PFSK-1 (cell line): ENCODE results near the gene CYBRD1.

Experiments
- FOXP2 ChIP-seq: optimal IDR thresholded peaks from 2 replicates; pipeline ENCODE3; 2011; ENCODE audit warnings: borderline replicate concordance, control low read depth, inconsistent platforms; ENCODE audit not compliant: insufficient read depth; ENCODE audit errors: extremely low read length, extremely low read depth
- POLR2AphosphoS5 ChIP-seq: IDR thresholded peaks from 2 replicates; pipeline ENCODE4 v1.6.1; 2012; ENCODE audit warnings: low read depth, mild to moderate bottlenecking, control low read depth, low read length, moderate library complexity
- SIN3A ChIP-seq: IDR thresholded peaks from 2 replicates; pipeline ENCODE4 v1.6.1; 2012; ENCODE audit warnings: mild to moderate bottlenecking, low read length, moderate library complexity, borderline replicate concordance; ENCODE audit not compliant: insufficient read depth
- TAF1 ChIP-seq: IDR thresholded peaks from 2 replicates; pipeline ENCODE4 v1.6.1; 2012; ENCODE audit warnings: low read length, control low read depth, borderline replicate concordance; ENCODE audit not compliant: insufficient read depth
- TF ChIP-seq, protein P1 (sequence below), 2 experiments: IDR thresholded peaks; 2 replicates each; pipeline versions ENCODE4 v1.6.1 to v1.8.0; 2011 to 2012; ENCODE audit warnings: low read depth in 2 of 2, low read length in 2 of 2, control low read depth in 1 of 2, inconsistent platforms in 1 of 2, mild to moderate bottlenecking in 1 of 2, moderate library complexity in 1 of 2; ENCODE audit not compliant: insufficient read depth in 1 of 2

CYBRD1 gene

DNA sequence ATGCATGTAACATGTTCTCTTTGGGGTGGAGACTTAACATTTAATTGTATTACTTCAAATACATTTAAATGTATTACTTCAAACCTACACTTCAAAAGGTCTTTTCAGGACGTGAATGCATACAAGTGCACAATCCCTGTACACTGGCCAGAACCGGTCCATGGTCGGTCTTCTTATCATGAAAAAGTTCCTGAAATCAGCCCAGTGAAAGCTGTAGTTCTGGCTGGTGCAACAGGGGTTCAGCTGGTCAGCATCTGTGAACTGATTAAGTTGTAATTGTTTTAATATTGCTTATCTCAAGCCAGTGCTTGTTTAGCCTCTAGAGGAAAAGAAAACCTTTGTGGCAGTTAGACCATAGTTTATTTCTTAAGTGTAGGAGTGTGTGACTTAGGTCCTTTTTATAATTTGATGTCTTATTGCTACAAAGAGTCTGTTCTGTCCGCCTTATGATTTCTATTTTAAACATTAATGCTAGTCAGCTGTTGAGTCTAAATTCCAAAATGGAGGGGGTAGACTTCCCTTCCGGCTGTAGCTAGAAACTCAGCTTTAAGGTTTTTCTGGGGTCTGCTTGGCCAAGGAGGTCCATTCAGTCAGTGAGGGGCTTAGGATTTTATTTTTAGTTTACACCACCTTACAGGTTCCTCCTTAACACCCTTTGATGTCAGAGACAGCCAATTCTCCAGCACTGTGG lies 768 bp upstream of the CYBRD1 start:
- no peak for TF ChIP-seq TAF1
- no peak for TF ChIP-seq SIN3A

DNA sequence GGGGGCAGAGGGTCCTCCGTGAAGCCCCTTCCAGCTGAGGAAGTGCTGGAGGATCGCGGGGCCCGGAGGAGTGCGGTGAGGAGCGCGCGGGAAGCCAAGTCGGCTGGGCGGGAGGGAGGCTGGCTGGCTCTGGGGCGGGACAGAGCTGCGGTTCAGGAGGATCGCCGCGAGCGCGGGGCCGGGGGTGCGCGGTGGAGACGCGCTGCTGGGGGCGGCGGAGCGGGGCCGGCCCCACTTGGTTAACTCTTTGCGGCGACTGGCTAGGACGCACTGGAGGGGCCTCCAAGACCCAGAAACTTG lies 464 bp downstream of the CYBRD1 start:
- TF ChIP-seq SIN3A (no peak), FOXP2 (no peak), POLR2AphosphoS5 (no peak), TAF1 (no peak)
- TF ChIP-seq, protein P1, sequence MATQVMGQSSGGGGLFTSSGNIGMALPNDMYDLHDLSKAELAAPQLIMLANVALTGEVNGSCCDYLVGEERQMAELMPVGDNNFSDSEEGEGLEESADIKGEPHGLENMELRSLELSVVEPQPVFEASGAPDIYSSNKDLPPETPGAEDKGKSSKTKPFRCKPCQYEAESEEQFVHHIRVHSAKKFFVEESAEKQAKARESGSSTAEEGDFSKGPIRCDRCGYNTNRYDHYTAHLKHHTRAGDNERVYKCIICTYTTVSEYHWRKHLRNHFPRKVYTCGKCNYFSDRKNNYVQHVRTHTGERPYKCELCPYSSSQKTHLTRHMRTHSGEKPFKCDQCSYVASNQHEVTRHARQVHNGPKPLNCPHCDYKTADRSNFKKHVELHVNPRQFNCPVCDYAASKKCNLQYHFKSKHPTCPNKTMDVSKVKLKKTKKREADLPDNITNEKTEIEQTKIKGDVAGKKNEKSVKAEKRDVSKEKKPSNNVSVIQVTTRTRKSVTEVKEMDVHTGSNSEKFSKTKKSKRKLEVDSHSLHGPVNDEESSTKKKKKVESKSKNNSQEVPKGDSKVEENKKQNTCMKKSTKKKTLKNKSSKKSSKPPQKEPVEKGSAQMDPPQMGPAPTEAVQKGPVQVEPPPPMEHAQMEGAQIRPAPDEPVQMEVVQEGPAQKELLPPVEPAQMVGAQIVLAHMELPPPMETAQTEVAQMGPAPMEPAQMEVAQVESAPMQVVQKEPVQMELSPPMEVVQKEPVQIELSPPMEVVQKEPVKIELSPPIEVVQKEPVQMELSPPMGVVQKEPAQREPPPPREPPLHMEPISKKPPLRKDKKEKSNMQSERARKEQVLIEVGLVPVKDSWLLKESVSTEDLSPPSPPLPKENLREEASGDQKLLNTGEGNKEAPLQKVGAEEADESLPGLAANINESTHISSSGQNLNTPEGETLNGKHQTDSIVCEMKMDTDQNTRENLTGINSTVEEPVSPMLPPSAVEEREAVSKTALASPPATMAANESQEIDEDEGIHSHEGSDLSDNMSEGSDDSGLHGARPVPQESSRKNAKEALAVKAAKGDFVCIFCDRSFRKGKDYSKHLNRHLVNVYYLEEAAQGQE (IDR thresholded peaks at IDR 0.05; ENCODE audit: insufficient read depth in 1 of 2, low read depth in 2 of 2, low read length in 2 of 2), result no peak

DNA sequence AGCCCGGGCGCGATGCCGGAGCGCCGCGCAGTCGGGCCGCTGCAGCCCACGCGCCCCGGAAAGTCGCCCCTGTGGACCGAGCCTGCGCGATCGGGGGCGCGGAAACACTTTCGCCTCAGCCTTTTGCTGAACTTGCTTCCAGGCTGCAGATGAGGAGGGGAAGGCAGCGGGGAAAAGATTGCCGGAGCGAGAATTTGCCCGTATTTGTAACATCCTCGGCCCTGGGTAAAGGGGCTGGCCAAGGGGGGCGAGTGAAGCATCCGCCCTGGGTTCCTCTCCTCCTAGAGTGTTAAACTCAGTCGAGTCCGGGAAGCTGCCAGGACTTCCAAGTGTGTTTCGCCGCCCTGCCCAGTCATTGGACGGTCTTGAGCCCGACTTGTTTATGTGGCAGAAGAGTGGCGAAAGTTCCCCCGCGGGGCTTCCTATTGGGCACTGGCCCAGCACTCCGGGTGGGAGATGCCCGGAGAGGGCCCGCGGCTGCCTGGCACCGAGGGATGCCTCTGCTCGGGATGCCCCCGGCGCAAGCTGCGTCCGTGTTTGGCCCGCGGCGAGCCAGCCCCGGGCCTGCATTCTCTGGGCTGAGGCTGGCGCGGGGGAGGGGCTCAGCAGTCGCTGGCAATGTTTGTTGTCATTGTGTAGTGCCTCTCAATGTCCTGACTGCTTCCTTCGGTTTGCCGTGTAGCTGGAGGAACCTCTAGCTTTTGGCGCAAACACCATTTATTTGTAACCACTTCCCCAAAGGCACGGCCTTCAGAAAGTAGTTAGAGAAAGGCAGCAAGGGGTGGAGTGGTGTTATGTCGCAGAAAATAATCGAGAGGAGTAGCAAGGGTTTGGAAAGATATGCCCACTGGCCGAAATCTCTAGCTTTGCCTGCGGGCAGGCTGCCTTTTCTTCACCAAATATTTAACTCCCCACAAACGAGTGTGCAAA lies 1.1 kb downstream of the CYBRD1 start:
- TF ChIP-seq POLR2AphosphoS5, result no peak
- TF ChIP-seq, protein P1 (IDR thresholded peaks at IDR 0.05; ENCODE audit: insufficient read depth in 1 of 2, low read depth in 2 of 2, low read length in 2 of 2), result no peak
- TF ChIP-seq TAF1, result no peak
- TF ChIP-seq FOXP2, result no peak
- TF ChIP-seq SIN3A, result no peak

DNA sequence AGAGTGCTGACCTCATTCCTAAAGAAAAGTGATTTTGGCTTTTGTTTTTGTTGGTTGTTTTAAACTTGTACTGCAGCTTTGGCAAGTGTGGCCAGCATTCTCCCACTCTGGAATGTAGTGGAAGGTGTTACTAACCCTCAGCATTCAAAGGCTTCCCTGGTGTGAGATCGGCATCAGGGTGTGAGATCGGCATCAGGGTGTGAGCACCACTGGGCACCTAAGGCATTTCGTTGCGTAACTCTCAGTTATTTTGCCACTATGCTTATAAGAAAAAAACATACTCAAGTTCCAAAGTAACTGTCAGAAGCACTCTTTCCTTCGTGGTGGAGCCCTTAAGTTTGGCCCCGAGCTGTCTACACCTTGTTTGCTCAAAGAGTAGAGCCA lies 1.7 kb downstream of the CYBRD1 start:
- TF ChIP-seq, protein P1 (IDR thresholded peaks at IDR 0.05; ENCODE audit: insufficient read depth in 1 of 2, low read depth in 2 of 2, low read length in 2 of 2), result no peak
- TF ChIP-seq POLR2AphosphoS5 (no peak), TAF1 (no peak), SIN3A (no peak), FOXP2 (no peak)

DNA sequence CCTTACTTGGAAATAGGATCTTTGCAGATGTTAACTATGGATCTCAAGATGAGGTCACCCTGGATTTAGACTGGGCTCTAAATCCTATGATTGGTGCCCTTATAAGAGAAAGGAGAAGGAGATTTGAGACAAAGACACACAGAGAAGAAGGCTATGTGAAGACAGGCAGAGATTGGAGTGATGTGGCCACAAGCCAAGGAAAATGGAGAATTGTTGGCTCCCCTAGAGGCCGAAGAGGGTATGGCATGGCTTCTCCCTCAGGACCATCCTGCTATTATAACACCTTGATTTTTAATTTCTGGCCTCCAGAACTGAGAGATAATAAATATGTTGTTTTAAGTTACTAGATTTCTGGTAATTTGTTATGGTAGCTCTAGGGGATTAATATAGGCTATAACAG lies 7.6 kb downstream of the CYBRD1 start:
- TF ChIP-seq, protein P1 (IDR thresholded peaks at IDR 0.05; ENCODE audit: insufficient read depth in 1 of 2, low read depth in 2 of 2, low read length in 2 of 2), result no peak
- TF ChIP-seq POLR2AphosphoS5 (no peak), FOXP2 (no peak), TAF1 (no peak), SIN3A (no peak)
